Neural progenitor cell (in vitro differentiated cells): ENCODE measurements around the gene PRCC.

Experiments
- CTCF ChIP-seq: fragments of 200-600 bp; sonication (generic); IDR thresholded peaks from 2 replicates; pipeline ENCODE4 v1.5.1; 2017; ENCODE audit warnings: antibody characterized with exemption, mild to moderate bottlenecking
- EZH2phosphoT487 ChIP-seq: fragments of 200-600 bp; sonication (generic); IDR thresholded peaks from 2 replicates; pipeline ENCODE4 v1.6.1; 2017; ENCODE audit warnings: antibody characterized with exemption

GRCh38 chr1:156786640-156787039 lies 19.3 kb downstream of the PRCC start:
- TF ChIP-seq EZH2phosphoT487 (no peak), CTCF (no peak)
